Lung (tissue), 12 donors: Measurements from ENCODE around the gene CD79A. TPM values are rescaled to one million over a fixed set of nuclear protein-coding genes. Genes with fewer than 3 reads are reported as not detected.

Experiments
- ATAC-seq: fragments of 200-7000 bp; cut with Tn5 transposase; one replicate; pipeline ENCODE4 v1.9.1; 2020; ENCODE audit warnings: moderate number of reproducible peaks; ENCODE audit not compliant: insufficient read depth, low FRiP score
- DNase-seq, 3 donors: peaks; one replicate each; pipeline ENCODE4 v3.0.0-alpha.2; 2013 to 2017
- H3K27ac ChIP-seq, 2 donors: one replicate each; pipeline ENCODE4 v1.5.1; 2013; ENCODE audit warnings: mild to moderate bottlenecking in 2 of 2, moderate library complexity in 2 of 2, control low read depth in 1 of 2, inconsistent platforms in 1 of 2, low read depth in 1 of 2, low read length in 1 of 2
- H3K27me3 ChIP-seq, 3 donors: one replicate each; pipeline ENCODE4 v1.5.1; 2013; ENCODE audit warnings: low read length in 2 of 3; ENCODE audit not compliant: control insufficient read depth in 3 of 3, insufficient read depth in 3 of 3
- H3K36me3 ChIP-seq, 4 donors: one replicate each; pipeline ENCODE4 v1.5.1; 2013; ENCODE audit warnings: low read length in 4 of 4, mild to moderate bottlenecking in 1 of 4, moderate library complexity in 1 of 4; ENCODE audit not compliant: control insufficient read depth in 4 of 4, insufficient read depth in 4 of 4
- H3K4me1 ChIP-seq, 5 donors: one replicate each; pipeline ENCODE4 v1.5.1; 2013; ENCODE audit warnings: low read length in 5 of 5, mild to moderate bottlenecking in 2 of 5, moderate library complexity in 1 of 5; ENCODE audit not compliant: control insufficient read depth in 5 of 5, insufficient read depth in 5 of 5
- H3K4me3 ChIP-seq: one replicate; pipeline ENCODE4 v1.5.1; 2013; ENCODE audit warnings: mild to moderate bottlenecking, control low read depth, moderate library complexity
- H3K9ac ChIP-seq, 2 donors: one replicate each; pipeline ENCODE4 v1.5.1; 2013; ENCODE audit warnings: low read length in 2 of 2, control low read depth in 1 of 2; ENCODE audit not compliant: insufficient read depth in 1 of 2
- H3K9me3 ChIP-seq, 4 donors: one replicate each; pipeline ENCODE4 v1.5.1; 2013; ENCODE audit warnings: low read length in 3 of 4, mild to moderate bottlenecking in 1 of 4, moderate library complexity in 1 of 4; ENCODE audit not compliant: control insufficient read depth in 4 of 4, insufficient read depth in 3 of 4
- WGBS, 2 donors: extraction: QIAGEN DNeasy Blood & Tissue Kit; methylation state at CpG; one replicate each; pipeline ENCODE4 v1.1.7; 2013; 5-methylcytosine and 5-hydroxymethylcytosine counted together
- polyA plus RNA-seq, 2 donors: library from polyadenylated mRNA; stranded (reverse); fragments of 200-250 nt; gene quantifications; one replicate each; pipeline ENCODE4 v1.2.1, GENCODE V29; 2013
- total RNA-seq, 2 donors: library from RNA; depleted of rRNA in 1 of 2; stranded (reverse); fragments of >200 nt in 1 of 2; gene quantifications; one replicate each; pipeline ENCODE4 v1.2.1, GENCODE V29; 2014 to 2021
- TF ChIP-seq, protein P1 (sequence below): IDR thresholded peaks from 2 replicates; pipeline ENCODE4 v1.5.1; 2012; ENCODE audit warnings: mild to moderate bottlenecking; ENCODE audit errors: control extremely low read depth, extremely low read depth
- donor health status: control.
- donor health status: control.
- donor health status: Bipolar disorder and iron deficiency.
- donor health status: healthy.
- donor health status: DM: yes; HTN: yes; CAD: no.

The CD79A gene
- total and polyA plus RNA-seq, 4 donors, result 1.4 to 14.8 (median 5.9) TPM

DNA sequence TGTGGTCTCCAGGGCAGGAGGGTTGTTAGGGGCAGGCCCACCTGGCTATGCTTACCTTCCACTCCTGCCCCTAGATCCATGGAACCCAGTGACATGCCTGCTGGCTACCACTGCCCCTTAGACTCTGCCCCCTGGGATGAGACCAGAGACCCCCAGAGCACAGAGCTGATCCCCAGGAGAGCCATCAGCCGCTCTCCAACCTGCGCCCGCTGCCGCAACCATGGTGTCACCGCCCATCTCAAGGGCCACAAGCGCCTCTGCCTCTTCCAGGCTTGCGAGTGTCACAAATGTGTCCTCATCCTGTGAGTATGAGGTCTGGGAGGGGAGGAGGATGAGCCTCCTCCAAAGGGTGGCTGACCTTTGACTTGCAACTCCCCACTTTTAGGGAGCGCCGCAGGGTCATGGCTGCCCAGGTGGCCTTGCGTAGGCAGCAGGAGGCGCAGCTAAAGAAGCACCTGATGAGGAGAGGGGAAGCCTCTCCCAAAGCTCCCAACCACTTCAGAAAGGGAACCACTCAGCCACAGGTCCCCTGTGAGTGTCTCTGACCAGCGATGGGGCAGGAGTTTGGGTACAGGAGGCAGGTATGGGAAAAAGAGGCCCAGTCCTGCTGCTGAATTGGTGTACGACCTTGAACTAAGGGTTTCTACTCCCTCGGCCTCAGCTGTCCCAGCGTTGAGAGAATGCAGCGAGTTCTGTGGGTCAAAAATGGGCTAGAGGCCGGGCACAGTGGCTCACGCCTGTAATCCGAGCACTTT is 29.6 kb upstream of the CD79A start:
- TF ChIP-seq, protein P1, sequence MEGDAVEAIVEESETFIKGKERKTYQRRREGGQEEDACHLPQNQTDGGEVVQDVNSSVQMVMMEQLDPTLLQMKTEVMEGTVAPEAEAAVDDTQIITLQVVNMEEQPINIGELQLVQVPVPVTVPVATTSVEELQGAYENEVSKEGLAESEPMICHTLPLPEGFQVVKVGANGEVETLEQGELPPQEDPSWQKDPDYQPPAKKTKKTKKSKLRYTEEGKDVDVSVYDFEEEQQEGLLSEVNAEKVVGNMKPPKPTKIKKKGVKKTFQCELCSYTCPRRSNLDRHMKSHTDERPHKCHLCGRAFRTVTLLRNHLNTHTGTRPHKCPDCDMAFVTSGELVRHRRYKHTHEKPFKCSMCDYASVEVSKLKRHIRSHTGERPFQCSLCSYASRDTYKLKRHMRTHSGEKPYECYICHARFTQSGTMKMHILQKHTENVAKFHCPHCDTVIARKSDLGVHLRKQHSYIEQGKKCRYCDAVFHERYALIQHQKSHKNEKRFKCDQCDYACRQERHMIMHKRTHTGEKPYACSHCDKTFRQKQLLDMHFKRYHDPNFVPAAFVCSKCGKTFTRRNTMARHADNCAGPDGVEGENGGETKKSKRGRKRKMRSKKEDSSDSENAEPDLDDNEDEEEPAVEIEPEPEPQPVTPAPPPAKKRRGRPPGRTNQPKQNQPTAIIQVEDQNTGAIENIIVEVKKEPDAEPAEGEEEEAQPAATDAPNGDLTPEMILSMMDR, result no peak
- no peak for ATAC-seq
- Histone ChIP-seq H3K9me3 (peaks cover 0 to 3% (median 0%) of the 10 kb centered on the region in 4 donors), H3K27me3 (peaks cover 0 to 8% (median under 1%) of the 10 kb centered on the region in 3 donors), H3K9ac (no peak overlapping the region), H3K36me3 (no peaks in the 10 kb centered on the region), H3K27ac (no peak overlapping the region), H3K4me1 (no peaks in the 10 kb centered on the region), H3K4me3 (no peak overlapping the region)
- 91 to 92% methylated on average over 19 of the region's 19 CpGs for WGBS, 2 donors
- DNase-seq, result no peak

DNA sequence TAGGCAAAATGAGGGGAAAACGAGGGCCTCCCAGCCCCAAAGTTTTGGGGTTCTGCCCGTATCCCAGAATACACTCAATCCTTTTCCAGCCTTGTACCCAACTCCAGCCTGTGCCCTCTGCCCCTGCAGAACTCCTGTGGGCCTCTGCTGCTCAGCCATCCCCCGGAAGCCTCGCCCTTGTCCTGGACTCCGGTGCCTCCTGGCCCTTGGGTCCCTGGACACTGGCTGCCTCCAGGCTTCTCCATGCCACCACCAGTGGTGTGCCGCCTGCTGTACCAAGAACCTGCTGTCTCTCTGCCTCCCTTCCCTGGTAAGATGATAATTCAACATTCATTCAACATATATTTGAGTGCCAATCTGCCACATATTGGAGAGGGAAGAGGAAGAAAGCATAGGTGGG is 28.4 kb upstream of the CD79A start:
- DNase-seq, result no peak
- TF ChIP-seq, protein P1, result no peak
- Histone ChIP-seq H3K36me3 (no peaks in the 10 kb centered on the region), H3K9me3 (peaks cover 0 to 3% (median 0%) of the 10 kb centered on the region in 4 donors), H3K4me1 (no peaks in the 10 kb centered on the region), H3K4me3 (no peak overlapping the region), H3K27me3 (peaks cover 0 to 5% (median 5%) of the 10 kb centered on the region in 3 donors), H3K27ac (no peak overlapping the region), H3K9ac (no peak overlapping the region)
- WGBS, 2 donors, result 83 to 94% methylated on average over 6 of the region's 6 CpGs
- ATAC-seq, result no peak

DNA sequence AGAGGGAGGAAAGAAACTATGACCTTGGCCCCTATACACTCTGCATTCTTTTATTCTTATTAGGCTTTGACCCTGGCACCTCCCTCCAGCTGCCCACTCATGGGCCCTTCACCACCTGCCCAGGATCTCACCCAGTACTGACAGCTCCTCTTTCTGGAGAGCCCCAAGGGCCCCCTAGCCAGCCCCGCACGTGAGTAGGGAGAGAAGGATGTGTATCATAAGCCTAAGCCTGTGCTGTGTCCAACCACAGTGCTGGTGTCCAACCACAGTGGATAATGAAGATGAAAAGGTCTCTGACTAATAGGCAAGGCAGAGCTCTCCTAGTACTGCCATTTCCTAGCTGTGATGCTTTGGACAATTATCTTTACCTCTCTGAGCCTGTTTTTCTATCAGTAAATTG is 28.0 kb upstream of the CD79A start:
- Histone ChIP-seq H3K27ac (no peak overlapping the region), H3K9me3 (peaks cover 0 to 3% (median 0%) of the 10 kb centered on the region in 4 donors), H3K36me3 (no peaks in the 10 kb centered on the region), H3K27me3 (peaks cover 0 to 6% (median 3%) of the 10 kb centered on the region in 3 donors), H3K4me1 (no peaks in the 10 kb centered on the region), H3K4me3 (no peak overlapping the region), H3K9ac (no peak overlapping the region)
- DNase-seq (no peak), ATAC-seq (no peak)
- TF ChIP-seq, protein P1, result no peak
- 67 to 77% methylated on average over 2 of the region's 2 CpGs for WGBS, 2 donors
